GM19463 (cell line): ENCODE measurements around the gene SYNGR3.
A peak's percentile ranks its signal among the peaks of the same experiment; 100 is the strongest.
"Not testable (repeated sequence)": the region's sequence is repeated elsewhere in the genome, so short reads cannot be mapped to it uniquely, and the experiment has no call there.

Experiments used
- ATAC-seq: cut with Tn5 transposase; IDR thresholded peaks from one replicate; pipeline ENCODE4 v1.9.1; 2021; ENCODE audit warnings: mild to moderate bottlenecking, moderate library complexity; ENCODE audit not compliant: unreplicated experiment

The SYNGR3 gene

GRCh38 chr16:1989209-1990100 lies at the start of gene SYNGR3:
SYNGR3 (plus strand) TSS chr16:1989970; CDS start chr16:1990103, 133 bp downstream.
- no peak for ATAC-seq

GRCh38 chr16:1940273-1941161 lies 49.3 kb upstream of the SYNGR3 start:
- ATAC-seq, result no peak

- ATAC-seq, result no peak
These were observed 48.4 kb upstream of the SYNGR3 start for GRCh38 chr16:1941162-1942046.

- ATAC-seq, result no peak
These were observed 47.5 kb upstream of the SYNGR3 start for GRCh38 chr16:1942047-1942809.

GRCh38 chr16:1942810-1943726 lies 46.7 kb upstream of the SYNGR3 start, which contains the start of gene MSRB1:
MSRB1 (minus strand) TSS chr16:1943199; CDS start chr16:1943156, 43 bp downstream.
- peak; percentile 93 for ATAC-seq

GRCh38 chr16:1944612-1945199 lies 45.1 kb upstream of the SYNGR3 start:
- ATAC-seq, result no peak

- ATAC-seq, result no peak
These were observed 44.0 kb upstream of the SYNGR3 start for GRCh38 chr16:1945559-1946391.

GRCh38 chr16:1946495-1947368 lies 43.0 kb upstream of the SYNGR3 start:
- ATAC-seq, result no peak

- ATAC-seq, result no peak
These were observed 42.5 kb upstream of the SYNGR3 start for GRCh38 chr16:1947369-1947670.

- ATAC-seq, result no peak
These were observed 40.3 kb upstream of the SYNGR3 start for GRCh38 chr16:1949507-1949906.

- ATAC-seq, result no peak
These were observed 39.7 kb upstream of the SYNGR3 start for GRCh38 chr16:1950047-1950446.

- no peak for ATAC-seq
These were observed 39.2 kb upstream of the SYNGR3 start for GRCh38 chr16:1950559-1950958.

GRCh38 chr16:1953734-1954133 lies 36.0 kb upstream of the SYNGR3 start:
- ATAC-seq, result no peak

GRCh38 chr16:1957434-1958142 lies 32.2 kb upstream of the SYNGR3 start:
- ATAC-seq, result not testable (repeated sequence)

- ATAC-seq, result not testable (repeated sequence)
These were observed 31.7 kb upstream of the SYNGR3 start for GRCh38 chr16:1958143-1958491.

- no peak for ATAC-seq
These were observed 31.0 kb upstream of the SYNGR3 start for GRCh38 chr16:1958715-1959268.
